Activated gamma-delta T cell treated with Interleukin-2 at 50 U/mL for 16 hours (primary cell): ENCODE results near the gene IMMP2L.

Experiments used
- DNase-seq: peaks from one replicate; pipeline ENCODE4 v3.0.0-alpha.2; 2020

Gene IMMP2L

GRCh38 chr7:110766864-110767263 lies 795.4 kb downstream of the IMMP2L start:
- no peak for DNase-seq

GRCh38 chr7:110764852-110765251 lies 797.4 kb downstream of the IMMP2L start:
- DNase-seq, result no peak

- DNase-seq, result no peak
These were observed 799.6 kb downstream of the IMMP2L start for GRCh38 chr7:110762546-110763225.

GRCh38 chr7:110760341-110760740 lies 802.0 kb downstream of the IMMP2L start:
- no peak for DNase-seq

GRCh38 chr7:110759069-110759468 lies 803.2 kb downstream of the IMMP2L start:
- no peak for DNase-seq

- no peak for DNase-seq
These were observed 807.6 kb downstream of the IMMP2L start for GRCh38 chr7:110754649-110755048.

DNA sequence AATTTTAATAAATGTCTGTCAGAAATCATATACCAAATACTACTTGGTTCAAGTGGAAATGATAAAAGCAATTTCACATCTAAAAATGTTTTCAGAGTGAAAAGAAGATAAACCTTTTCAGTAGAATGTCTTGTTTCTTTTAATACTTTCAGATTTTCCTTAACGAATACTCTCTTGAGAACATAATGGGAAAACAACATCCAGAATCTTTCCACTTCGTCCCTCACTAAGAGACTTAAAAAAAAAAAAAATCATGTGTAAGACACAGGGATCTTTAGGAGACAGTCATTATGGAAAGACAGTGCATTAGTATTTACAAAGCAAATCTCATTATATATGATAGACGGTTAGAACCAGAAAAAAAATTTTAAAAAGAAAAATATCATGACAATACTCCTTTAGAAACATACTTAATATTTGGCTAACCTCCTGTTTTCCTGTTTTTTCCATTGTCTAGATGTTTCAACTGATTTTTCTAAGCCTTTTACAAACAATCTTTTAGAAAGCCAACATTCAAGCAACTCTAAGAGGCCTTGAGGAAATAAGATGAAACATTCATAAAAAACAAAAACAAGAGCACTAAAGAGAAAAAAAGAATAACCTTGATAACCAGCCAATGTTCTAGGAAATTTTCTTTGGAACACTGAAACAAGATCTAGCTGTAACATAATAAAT lies 811.2 kb downstream of the IMMP2L start:
- DNase-seq, result no peak

- DNase-seq, result no peak
These were observed 829.1 kb downstream of the IMMP2L start for GRCh38 chr7:110733221-110733620.

- DNase-seq, result no peak
These were observed 837.5 kb downstream of the IMMP2L start for GRCh38 chr7:110724811-110725210.

DNA sequence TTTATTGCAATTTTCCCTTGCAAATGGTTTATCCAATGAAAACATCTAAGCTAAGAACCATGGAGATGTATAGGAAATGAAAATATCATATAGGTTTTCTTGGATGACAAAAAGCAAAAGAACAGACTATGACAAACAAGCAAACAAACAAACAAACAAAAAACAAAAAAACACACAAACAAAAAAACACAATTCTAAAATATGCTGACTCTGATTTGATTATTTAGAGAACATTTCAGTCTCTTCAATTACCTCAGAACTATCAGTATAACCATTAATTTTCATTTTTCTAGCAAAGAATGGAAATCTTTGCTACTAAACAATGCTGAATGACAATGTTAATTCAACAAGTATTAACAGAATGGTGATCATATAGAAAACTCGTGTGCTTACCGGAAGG lies 840.9 kb downstream of the IMMP2L start:
- DNase-seq, result no peak

DNA sequence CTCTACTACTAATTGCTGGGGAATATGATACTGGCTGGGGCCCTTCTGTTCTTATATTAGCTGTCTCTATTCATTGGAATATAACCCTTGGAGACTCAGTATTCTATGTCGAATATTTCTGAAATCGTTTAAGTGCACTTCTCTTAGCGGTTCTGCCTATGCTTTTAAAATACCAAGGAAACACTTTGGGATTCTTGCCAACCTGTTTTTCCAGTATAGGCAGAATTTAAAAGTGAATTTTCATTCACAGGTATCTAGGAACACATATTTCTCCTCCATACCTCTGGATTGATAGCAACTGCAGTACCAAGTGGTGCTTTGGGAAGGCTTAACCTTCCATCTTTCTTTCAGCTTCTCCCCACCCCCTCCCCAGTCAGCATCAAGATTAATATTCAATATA lies 841.7 kb downstream of the IMMP2L start:
- no peak for DNase-seq

- no peak for DNase-seq
These were observed 842.6 kb downstream of the IMMP2L start for GRCh38 chr7:110719741-110720140.

- DNase-seq, result no peak
These were observed 843.6 kb downstream of the IMMP2L start for GRCh38 chr7:110718503-110719205.

DNA sequence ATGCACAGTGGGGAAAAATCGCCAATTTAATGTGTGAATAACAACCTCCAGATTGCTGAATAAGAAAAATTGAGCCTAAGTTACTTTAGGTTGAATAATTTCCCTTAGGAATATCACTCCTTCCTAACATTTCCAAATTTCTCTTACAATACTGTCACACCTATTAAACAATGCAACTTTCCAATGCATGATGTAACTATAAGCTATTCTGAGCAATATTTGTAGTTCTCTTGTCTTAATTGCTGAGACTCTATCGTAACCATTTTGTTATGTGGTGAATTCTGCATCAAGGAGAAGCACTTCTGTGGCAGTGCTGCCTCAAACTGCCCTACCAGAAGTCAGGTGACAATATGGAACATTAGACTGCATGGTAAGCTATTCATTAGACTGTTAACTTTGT lies 858.1 kb downstream of the IMMP2L start:
- DNase-seq, result no peak

- DNase-seq, result no peak
These were observed 863.7 kb downstream of the IMMP2L start for GRCh38 chr7:110698576-110698975.

GRCh38 chr7:110693344-110693743 lies 868.9 kb downstream of the IMMP2L start:
- no peak for DNase-seq

DNA sequence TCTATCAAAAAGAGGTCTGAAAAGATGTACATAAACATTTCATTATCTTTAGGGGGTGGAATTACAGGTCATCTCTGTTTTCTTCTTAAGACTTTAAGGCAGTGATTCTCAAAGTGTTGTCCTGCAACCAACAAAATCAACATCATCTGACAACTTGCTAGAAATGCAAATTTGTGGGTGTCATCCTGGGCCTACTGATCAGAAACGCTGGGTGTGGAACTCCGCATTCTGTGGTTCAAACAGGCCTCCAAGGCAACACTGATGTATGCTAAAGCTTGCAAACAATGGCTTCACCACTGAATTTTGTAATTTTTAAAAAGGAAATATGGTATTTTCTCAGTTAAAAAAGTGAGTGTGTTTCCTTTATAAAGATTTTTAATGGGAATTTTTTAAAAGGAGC lies 873.4 kb downstream of the IMMP2L start:
- DNase-seq, result no peak

DNA sequence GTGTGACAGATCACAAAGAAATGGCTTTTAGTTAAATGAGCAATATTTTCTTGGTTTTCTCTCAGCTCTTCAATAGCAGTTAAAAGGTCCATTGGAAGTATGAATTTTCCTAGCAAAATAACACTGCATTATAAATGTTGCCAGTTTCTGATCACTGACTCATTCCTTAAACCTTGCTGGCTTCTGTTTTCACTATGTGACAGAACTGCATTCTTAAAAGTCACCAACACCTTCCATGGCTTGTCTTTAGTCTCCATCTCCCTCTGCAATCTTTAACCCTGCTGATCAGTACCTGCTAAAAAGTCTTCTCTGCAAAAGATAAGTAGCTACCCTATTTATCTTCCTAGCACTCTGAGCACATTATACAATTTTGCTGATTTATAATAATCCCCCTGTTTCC lies 876.4 kb downstream of the IMMP2L start:
- no peak for DNase-seq

DNA sequence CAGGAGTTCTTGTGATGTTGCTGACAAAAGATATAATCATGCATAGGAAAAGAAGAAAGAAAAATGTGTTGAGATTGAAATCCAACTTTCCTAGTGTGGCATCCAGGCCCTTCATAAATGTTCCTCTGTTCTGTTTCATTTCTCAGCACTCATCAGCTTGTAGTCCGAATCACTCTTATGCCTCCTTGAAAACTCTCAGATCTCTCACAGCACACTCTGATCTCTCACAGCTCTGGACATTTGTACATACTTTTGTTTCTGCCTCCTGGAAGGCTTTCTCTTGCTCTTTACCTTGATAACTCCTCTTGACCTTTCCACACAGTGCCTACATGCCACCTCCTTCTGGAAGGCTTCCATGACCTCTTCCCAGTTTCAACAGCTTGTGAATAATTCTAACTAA lies 880.4 kb downstream of the IMMP2L start:
- DNase-seq, result no peak

GRCh38 chr7:110677405-110677804 lies 884.9 kb downstream of the IMMP2L start:
- DNase-seq, result no peak

GRCh38 chr7:110676785-110677184 lies 885.5 kb downstream of the IMMP2L start:
- no peak for DNase-seq

- DNase-seq, result no peak
These were observed 886.7 kb downstream of the IMMP2L start for GRCh38 chr7:110675383-110676103.

- DNase-seq, result no peak
These were observed 889.1 kb downstream of the IMMP2L start for GRCh38 chr7:110673148-110673547.

- DNase-seq, result no peak
These were observed 892.9 kb downstream of the IMMP2L start for GRCh38 chr7:110669410-110669809.
